ENCODE measurements around the gene MAN2A1. TPM values are rescaled to one million over a fixed set of nuclear protein-coding genes. Genes with fewer than 3 reads are reported as not detected.
"Not testable (repeated sequence)": the region's sequence is repeated elsewhere in the genome, so short reads cannot be mapped to it uniquely, and the experiment has no call there.

Gene MAN2A1
- total and polyA plus RNA-seq, 12 donors, result 11.7 to 123 (median 83.2) TPM

GRCh38 chr5:109825450-109825849 is 135.7 kb downstream of the MAN2A1 start:
- intact Hi-C loops (cut with DNase I), result no loop called here

GRCh38 chr5:109826426-109826825 is 136.7 kb downstream of the MAN2A1 start:
- DNase-seq, result no peak
- Histone ChIP-seq H3K4me3 (no peak overlapping the region), H3K4me1 (replicated peaks in 1 of 2) (no peaks in the 10 kb centered on the region), H3K27me3 (no peaks in the 10 kb centered on the region), H3K9me3 (replicated peaks in 1 of 3) (peaks cover 0 to 4% (median 0%) of the 10 kb centered on the region in 3 donors), H3K27ac (no peak overlapping the region), H3K36me3 (replicated peaks in 1 of 2) (peaks cover 0 to 16% of the 10 kb centered on the region in 2 donors)
- 77 to 94% (median 81%) methylated on average over 6 of the region's 6 CpGs for WGBS, 4 donors
- intact Hi-C loops (cut with DNase I), result no loop called here
- TF ChIP-seq CTCF (IDR thresholded peaks at IDR 0.05) (no peak), POLR2A (IDR thresholded peaks at IDR 0.05) (no peak)

More at GRCh38 chr5:109825450-109825849, 135.7 kb downstream of the MAN2A1 start:
- Histone ChIP-seq H3K36me3 (replicated peaks in 1 of 2) (peaks cover 0 to 8% of the 10 kb centered on the region in 2 donors), H3K4me3 (no peak overlapping the region), H3K27ac (no peak overlapping the region), H3K4me1 (replicated peaks in 1 of 2) (no peaks in the 10 kb centered on the region), H3K27me3 (no peaks in the 10 kb centered on the region), H3K9me3 (replicated peaks in 1 of 3) (peaks cover 0 to 4% (median 0%) of the 10 kb centered on the region in 3 donors)
- no peak for DNase-seq
- TF ChIP-seq POLR2A (IDR thresholded peaks at IDR 0.05) (no peak), CTCF (IDR thresholded peaks at IDR 0.05) (no peak)
- 97 to 100% (median 98%) methylated on average over 1 of the region's 1 CpG for WGBS, 4 donors

GRCh38 chr5:109829331-109829730 is 139.6 kb downstream of the MAN2A1 start:
- peaks cover 0 to 8% of the 10 kb centered on the region in 2 donors for H3K36me3 ChIP-seq (replicated peaks in 1 of 2)

GRCh38 chr5:109830955-109831502 is 141.3 kb downstream of the MAN2A1 start:
- 90 to 96% (median 93%) methylated on average over 1 of the region's 1 CpG for WGBS, 4 donors
- Histone ChIP-seq H3K9me3 (replicated peaks in 1 of 3) (peaks cover 0 to 4% (median 0%) of the 10 kb centered on the region in 3 donors), H3K27me3 (no peaks in the 10 kb centered on the region), H3K4me1 (replicated peaks in 1 of 2) (no peaks in the 10 kb centered on the region), H3K36me3 (replicated peaks in 1 of 2) (peaks cover 0 to 8% of the 10 kb centered on the region in 2 donors), H3K4me3 (no peak overlapping the region), H3K27ac (no peak overlapping the region)
- TF ChIP-seq POLR2A (IDR thresholded peaks at IDR 0.05) (no peak), CTCF (IDR thresholded peaks at IDR 0.05) (no peak)
- intact Hi-C loops (cut with DNase I), result no loop called here
- no peak for DNase-seq

More at GRCh38 chr5:109829331-109829730, 139.6 kb downstream of the MAN2A1 start:
- Histone ChIP-seq H3K9me3 (replicated peaks in 1 of 3) (peaks cover 0 to 4% (median 0%) of the 10 kb centered on the region in 3 donors), H3K4me3 (no peak overlapping the region), H3K27me3 (no peaks in the 10 kb centered on the region), H3K4me1 (replicated peaks in 1 of 2) (no peaks in the 10 kb centered on the region), H3K27ac (no peak overlapping the region)
- intact Hi-C loops (cut with DNase I), result no loop called here
- no peak for DNase-seq
- no peak for TF ChIP-seq CTCF (IDR thresholded peaks at IDR 0.05)
- no peak for TF ChIP-seq POLR2A (IDR thresholded peaks at IDR 0.05)

- H3K4me3 ChIP-seq; H3K4me1 ChIP-seq (replicated peaks in 1 of 2); DNase-seq; H3K27me3 ChIP-seq; H3K36me3 ChIP-seq (replicated peaks in 1 of 2); H3K9me3 ChIP-seq (replicated peaks in 1 of 3); H3K27ac ChIP-seq; intact Hi-C loops (cut with DNase I): not testable (repeated sequence)
- WGBS, 4 donors, result 94 to 96% (median 96%) methylated on average over 16 to 36 of the region's 42 CpGs
Measured at GRCh38 chr5:109832207-109833188, 142.8 kb downstream of the MAN2A1 start.

Data from adrenal gland (tissue), 12 donors.